Measurements from ENCODE around the gene CARD18. TPM values are rescaled to one million over a fixed set of nuclear protein-coding genes. Genes with fewer than 3 reads are reported as not detected.
A peak's percentile ranks its signal among the peaks of the same experiment; 100 is the strongest.

Gene CARD18
- polyA plus RNA-seq, 2 of the 4 experiments (the other 2 are of a cell fraction) = not detected

DNA sequence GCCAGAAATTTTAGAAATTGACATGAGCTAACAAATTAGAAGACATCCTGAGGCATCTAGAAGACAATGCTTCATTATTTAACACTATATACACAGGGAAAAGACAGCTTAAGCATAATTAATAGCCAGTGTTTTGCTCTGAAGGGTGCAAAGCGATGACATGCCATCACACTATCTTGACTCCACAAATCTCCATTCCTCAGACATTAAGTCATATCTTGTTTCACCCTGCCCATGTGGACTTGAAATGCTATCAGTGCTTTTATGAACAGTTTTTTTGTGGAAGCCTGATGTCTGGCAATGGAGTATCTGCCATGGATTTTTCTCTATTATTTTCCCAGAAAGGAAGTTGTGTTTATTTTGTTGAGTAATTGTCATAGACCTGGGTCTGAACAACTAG lies 2.3 kb downstream of the CARD18 start:
- CTCF ChIA-PET = no interaction called here
- H3K4me2 ChIP-seq = no peak overlapping the region
- no peak for DNase-seq (ENCODE audit: low read depth in 1 of 2, low spot score in 1 of 2)
- POLR2A ChIA-PET = no interaction called here
- no peaks in the 10 kb centered on the region for H3K4me1 ChIP-seq
- no peak overlapping the region for H3K4me3 ChIP-seq
- TF ChIP-seq MAFK (IDR thresholded peaks at IDR 0.05; ENCODE audit: partially characterized antibody) (no peak), JUN (IDR thresholded peaks at IDR 0.05) (no peak), CBX8 (IDR thresholded peaks at IDR 0.05) (no peak), KDM5A (IDR thresholded peaks at IDR 0.05) (no peak), ZC3H11A (IDR thresholded peaks at IDR 0.05) (no peak), HDAC2 (IDR thresholded peaks at IDR 0.05) (no peak), CEBPB (IDR thresholded peaks at IDR 0.05) (no peak)
- TF ChIP-seq, protein P1, sequence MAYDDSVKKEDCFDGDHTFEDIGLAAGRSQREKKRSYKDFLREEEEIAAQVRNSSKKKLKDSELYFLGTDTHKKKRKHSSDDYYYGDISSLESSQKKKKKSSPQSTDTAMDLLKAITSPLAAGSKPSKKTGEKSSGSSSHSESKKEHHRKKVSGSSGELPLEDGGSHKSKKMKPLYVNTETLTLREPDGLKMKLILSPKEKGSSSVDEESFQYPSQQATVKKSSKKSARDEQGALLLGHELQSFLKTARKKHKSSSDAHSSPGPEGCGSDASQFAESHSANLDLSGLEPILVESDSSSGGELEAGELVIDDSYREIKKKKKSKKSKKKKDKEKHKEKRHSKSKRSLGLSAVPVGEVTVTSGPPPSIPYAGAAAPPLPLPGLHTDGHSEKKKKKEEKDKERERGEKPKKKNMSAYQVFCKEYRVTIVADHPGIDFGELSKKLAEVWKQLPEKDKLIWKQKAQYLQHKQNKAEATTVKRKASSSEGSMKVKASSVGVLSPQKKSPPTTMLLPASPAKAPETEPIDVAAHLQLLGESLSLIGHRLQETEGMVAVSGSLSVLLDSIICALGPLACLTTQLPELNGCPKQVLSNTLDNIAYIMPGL (CRISPR knock-in tag; IDR thresholded peaks at IDR 0.05; ENCODE audit: borderline replicate concordance) = no peak
- WGBS (ENCODE audit: missing lambda C conversion rate) = 93% methylated on average over 1 of the region's 1 CpG
- no peaks in the 10 kb centered on the region for H3K9me3 ChIP-seq
- no peak for ATAC-seq
- FAIRE-seq = no peak
- no peak overlapping the region for H3K27ac ChIP-seq

GRCh38 chr11:105135883-105136282 lies 3.7 kb downstream of the CARD18 start:
- ChIA-PET CTCF (interaction anchor here (0.8 to 1.2 kb wide), 3 partner anchors 11 to 52 kb away, joined by 3 read pairs; no protein-coding TSS in a partner anchor), POLR2A (no interaction called here)
- H3K4me1 ChIP-seq = no peaks in the 10 kb centered on the region
- FAIRE-seq (no peak), DNase-seq (ENCODE audit: low read depth in 1 of 2, low spot score in 1 of 2) (no peak), ATAC-seq (no peak)
- TF ChIP-seq PHF8 (IDR thresholded peaks at IDR 0.05; ENCODE audit: borderline replicate concordance, low read depth) = no peak
- no peak for TF ChIP-seq RFX5 (IDR thresholded peaks at IDR 0.05)
- TF ChIP-seq CHD4 (IDR thresholded peaks at IDR 0.05; ENCODE audit: borderline replicate concordance) = no peak
- no peak for TF ChIP-seq BHLHE40 (IDR thresholded peaks at IDR 0.05; ENCODE audit: low read depth, low read length)
- TF ChIP-seq, protein P2, sequence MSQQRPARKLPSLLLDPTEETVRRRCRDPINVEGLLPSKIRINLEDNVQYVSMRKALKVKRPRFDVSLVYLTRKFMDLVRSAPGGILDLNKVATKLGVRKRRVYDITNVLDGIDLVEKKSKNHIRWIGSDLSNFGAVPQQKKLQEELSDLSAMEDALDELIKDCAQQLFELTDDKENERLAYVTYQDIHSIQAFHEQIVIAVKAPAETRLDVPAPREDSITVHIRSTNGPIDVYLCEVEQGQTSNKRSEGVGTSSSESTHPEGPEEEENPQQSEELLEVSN (IDR thresholded peaks at IDR 0.05; ENCODE audit: borderline replicate concordance, low read depth) = no peak
- TF ChIP-seq CBX2 (IDR thresholded peaks at IDR 0.05; ENCODE audit: borderline replicate concordance, low read depth) = no peak
- H3K9me3 ChIP-seq = no peaks in the 10 kb centered on the region
- no peak overlapping the region for H3K4me2 ChIP-seq
- no peak overlapping the region for H3K27ac ChIP-seq
- 27% methylated on average over 4 of the region's 4 CpGs for WGBS (ENCODE audit: missing lambda C conversion rate)
- H3K4me3 ChIP-seq = no peak overlapping the region

DNA sequence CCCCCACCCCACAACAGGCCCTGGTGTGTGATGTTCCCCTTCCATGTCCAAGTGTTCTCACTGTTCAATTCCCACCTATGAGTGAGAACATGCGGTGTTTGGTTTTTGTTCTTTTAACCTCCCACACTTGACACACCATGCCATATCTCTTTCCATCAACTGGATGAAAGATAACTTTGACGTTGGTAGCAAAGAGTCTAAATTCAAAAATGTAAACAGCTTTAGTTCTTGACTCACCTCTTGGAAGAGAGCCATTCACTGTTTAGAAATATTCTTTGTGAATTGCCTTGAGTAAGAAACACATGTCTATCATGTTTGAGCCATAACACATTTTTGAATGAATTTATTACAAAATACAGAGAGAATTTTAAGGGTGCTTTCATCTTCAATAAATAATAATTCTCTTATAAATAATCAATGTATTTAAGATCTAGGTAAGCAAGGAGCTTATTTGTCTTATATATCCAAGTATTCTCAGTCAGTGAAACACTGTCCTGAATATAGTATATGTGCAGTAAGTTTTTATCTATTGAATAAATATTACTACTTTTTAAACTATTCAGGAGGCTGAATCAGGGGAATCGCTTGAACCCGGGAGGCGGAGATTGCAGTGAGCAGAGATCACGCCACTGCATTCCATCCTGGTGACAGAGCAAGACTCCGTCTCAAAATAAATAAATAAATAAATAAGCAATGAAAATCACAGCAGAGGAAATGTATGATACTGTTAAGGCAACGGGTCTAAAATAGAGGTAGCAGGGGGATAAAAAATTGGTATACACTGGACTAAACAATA lies 6.7 kb downstream of the CARD18 start:
- 0 out of 3 replicates have a peak overlapping the region, but pooled peaks have one; percentile 21 for H3K4me2 ChIP-seq
- ChIA-PET POLR2A (no interaction called here), CTCF (no interaction called here)
- no peak for FAIRE-seq
- no peak for ATAC-seq
- H3K27ac ChIP-seq = no peak overlapping the region
- H3K4me3 ChIP-seq = no peak overlapping the region
- TF ChIP-seq HOXB13 (CRISPR knock-in tag; IDR thresholded peaks at IDR 0.05; ENCODE audit: low read depth) (no peak), EHF (CRISPR knock-in tag; IDR thresholded peaks at IDR 0.05) (no peak), NR3C1 (IDR thresholded peaks at IDR 0.05) (no peak), EHMT2 (IDR thresholded peaks at IDR 0.05; ENCODE audit: low read depth) (no peak), RCOR1 (IDR thresholded peaks at IDR 0.05; ENCODE audit: low read depth, low read length) (no peak), GATA3 (IDR thresholded peaks at IDR 0.05; ENCODE audit: borderline replicate concordance) (no peak; the same call in 1 of the 2 replicates), EP300 (IDR thresholded peaks at IDR 0.05) (no peak), SREBF2 (IDR thresholded peaks at IDR 0.05) (no peak), CBX8 (IDR thresholded peaks at IDR 0.05) (no peak), RAD21 (conservative IDR thresholded peaks at IDR 0.05 in 1 of 2, IDR thresholded peaks at IDR 0.05 in 1 of 2) (no peak), CHD2 (IDR thresholded peaks at IDR 0.05; ENCODE audit: low read length, partially characterized antibody) (no peak), RNF2 (IDR thresholded peaks at IDR 0.05; ENCODE audit: borderline replicate concordance, low read depth) (no peak), FOSL2 (IDR thresholded peaks at IDR 0.05) (no peak), FOSL2 (CRISPR knock-in tag; IDR thresholded peaks at IDR 0.05) (no peak; the same call in 1 of the 2 replicates), ZSCAN20 (CRISPR knock-in tag; IDR thresholded peaks at IDR 0.05) (no peak), ATOH8 (CRISPR knock-in tag; IDR thresholded peaks at IDR 0.05; ENCODE audit: low read depth) (no peak)
- TF ChIP-seq, protein P1 (CRISPR knock-in tag; IDR thresholded peaks at IDR 0.05; ENCODE audit: borderline replicate concordance) = no peak
- H3K9me3 ChIP-seq = no peaks in the 10 kb centered on the region
- WGBS (ENCODE audit: missing lambda C conversion rate) = 31% methylated on average over 8 of the region's 8 CpGs
- H3K4me1 ChIP-seq = no peaks in the 10 kb centered on the region
- peak in 1 of 2 experiments; percentile 14 for DNase-seq (ENCODE audit: low read depth in 1 of 2, low spot score in 1 of 2)

All from A549 (cell line).